Fibroblast of upper back skin (primary cell): ENCODE measurements around the gene TRPM3.
"Not testable (repeated sequence)": the region's sequence is repeated elsewhere in the genome, so short reads cannot be mapped to it uniquely, and the experiment has no call there.

Experiments used
- DNase-seq: peaks from one replicate; pipeline ENCODE4 v3.0.0-alpha.2; 2013

The TRPM3 gene

GRCh38 chr9:70994582-70994981 is 126.8 kb downstream of the TRPM3 start:
- peak; percentile 14 for DNase-seq

- peak; percentile 7 for DNase-seq
Observed at GRCh38 chr9:70988551-70988950, 132.9 kb downstream of the TRPM3 start.

DNA sequence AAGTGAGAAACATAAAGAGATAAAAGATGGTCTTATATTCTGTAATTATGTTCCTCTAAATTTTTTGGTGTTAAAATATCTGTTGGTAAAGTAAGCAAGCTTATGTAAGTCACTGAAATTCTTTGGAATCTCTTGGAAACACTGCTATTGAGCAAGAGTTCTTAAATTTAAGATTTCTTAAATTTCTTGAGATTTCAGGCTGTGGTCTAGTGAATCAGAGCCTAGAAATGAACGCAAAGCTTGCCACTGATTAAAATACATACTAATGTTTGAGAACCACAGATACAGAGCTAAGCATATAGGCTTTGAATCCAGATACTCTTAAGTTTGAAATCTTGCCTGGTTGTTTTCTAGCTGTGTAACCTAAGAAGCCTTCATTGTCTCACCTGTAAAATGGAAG is 133.4 kb downstream of the TRPM3 start:
- DNase-seq, result peak; percentile 91

DNA sequence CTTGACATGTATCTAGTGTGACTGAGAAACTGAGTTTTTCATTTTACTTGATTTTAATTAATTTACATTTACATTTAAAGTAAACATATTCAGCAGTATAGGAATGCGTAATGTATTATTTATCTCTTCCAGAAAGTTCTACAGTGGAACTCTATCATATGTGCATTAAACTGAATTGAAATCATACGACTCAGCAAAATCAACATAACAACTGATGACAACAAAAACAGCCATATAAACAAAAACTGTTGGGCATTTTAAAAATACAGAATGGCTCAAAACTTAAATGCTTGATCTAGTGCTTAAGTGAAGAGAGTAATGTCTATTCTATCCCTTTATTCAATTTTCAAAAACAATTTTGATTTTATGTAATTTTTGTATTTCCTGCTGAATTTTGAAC is 134.4 kb downstream of the TRPM3 start:
- no peak for DNase-seq

DNA sequence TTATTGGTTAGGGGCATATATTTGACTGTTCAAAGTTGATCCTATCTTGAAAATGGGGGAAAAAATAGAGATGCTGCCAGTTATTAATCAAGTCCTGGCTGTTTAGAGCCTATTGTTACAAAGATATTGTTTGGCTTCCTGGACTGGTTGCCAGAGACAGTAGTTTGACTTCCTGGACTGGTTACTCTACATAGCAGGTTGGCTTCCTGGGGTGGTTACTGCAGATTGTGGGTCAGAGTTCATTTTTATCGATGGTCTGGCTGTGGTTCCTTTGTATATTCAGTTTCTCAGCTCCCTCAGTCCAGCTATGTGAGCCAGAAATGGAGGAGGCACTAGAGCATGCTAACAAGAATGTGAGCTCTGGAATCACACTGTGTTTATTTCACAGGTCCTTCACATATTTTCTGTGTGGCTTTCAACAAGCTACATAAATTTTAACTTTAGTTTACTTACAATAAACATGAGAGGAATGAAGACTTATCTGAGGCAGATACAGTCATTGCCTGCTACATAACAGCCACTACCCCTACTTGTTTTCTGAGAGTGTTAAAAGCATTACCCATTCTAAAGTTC is 137.6 kb downstream of the TRPM3 start:
- DNase-seq, result peak; percentile 19

DNA sequence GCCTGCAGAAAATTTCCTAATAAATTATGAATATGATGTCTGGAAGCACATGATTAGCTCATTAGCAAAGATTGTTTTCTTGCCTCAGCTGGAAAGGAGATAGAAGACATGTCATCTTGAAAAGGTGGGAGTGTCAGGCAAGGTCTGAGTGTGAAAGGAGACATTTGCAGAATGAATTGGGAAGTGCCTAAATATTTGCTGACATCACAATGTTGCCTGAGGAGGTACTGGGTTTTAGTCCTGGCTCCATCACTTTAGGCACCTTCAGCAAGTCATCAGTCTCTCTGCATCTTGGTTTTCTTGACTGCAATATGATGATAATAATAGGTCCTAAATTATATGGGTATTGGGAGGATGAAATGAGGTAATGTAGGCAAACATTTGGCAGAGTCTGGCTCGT is 140.1 kb downstream of the TRPM3 start:
- no peak for DNase-seq

DNA sequence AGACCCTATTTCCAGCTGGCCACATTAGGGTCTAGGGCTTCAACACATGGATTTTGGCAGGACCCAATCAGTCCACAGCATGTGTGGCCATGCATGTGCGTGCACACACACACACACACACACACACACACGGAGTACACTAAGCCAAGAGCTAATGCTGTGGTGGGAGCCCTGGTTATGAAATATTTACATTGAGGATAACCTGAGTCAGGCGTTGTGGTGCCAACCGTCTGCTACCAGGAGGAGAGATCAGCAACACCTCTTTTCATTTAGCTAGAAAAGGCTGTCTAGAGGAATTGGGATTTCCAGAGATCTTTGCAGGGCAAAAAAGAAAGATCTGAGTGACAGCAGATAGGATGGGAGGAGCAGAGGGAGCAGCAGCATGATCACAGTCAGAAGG is 141.5 kb downstream of the TRPM3 start:
- DNase-seq, result peak; percentile 39

DNA sequence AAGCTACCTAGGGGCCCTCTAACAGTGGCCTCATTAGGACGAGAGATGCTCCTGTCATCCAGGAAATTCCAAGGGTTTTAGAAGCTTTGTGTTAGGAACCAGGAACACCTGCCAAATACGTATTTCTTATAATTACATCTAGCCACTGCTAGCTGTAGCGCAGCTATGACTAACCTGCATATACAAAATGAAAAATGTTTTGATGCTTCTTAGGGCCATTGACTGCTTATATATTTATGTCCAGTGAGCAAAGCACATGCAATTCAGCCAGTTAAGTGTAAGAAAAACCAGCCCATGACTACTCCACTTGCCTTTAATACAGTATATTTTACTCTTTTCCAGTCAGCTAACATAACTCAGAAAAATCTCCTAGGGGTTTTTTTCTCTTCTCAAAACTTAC is 143.3 kb downstream of the TRPM3 start:
- DNase-seq, result no peak

GRCh38 chr9:70975821-70976220 is 145.6 kb downstream of the TRPM3 start:
- no peak for DNase-seq

- DNase-seq, result no peak
Observed at GRCh38 chr9:70971723-70972122, 149.7 kb downstream of the TRPM3 start.

- DNase-seq, result not testable (repeated sequence)
Observed at GRCh38 chr9:70966380-70966779, 155.0 kb downstream of the TRPM3 start.

DNA sequence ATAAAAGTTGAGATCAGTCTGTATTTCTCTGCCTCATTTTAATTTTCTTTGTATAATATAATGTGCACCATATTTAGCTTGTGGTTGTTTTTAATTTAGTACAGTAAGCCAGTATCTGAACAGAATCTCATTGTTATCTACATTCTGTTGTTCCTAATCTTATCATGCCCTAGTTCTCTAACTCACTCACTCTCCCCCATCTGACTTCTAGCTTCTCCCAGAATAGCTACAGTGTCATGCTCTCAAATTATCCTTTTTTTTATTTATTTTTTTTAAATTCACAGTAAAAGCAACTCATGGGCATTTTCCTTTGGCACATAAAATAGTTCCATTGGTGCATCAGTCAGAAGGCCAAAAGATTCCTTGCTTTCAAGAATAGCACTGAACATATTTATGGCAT is 156.6 kb downstream of the TRPM3 start:
- DNase-seq, result no peak

DNA sequence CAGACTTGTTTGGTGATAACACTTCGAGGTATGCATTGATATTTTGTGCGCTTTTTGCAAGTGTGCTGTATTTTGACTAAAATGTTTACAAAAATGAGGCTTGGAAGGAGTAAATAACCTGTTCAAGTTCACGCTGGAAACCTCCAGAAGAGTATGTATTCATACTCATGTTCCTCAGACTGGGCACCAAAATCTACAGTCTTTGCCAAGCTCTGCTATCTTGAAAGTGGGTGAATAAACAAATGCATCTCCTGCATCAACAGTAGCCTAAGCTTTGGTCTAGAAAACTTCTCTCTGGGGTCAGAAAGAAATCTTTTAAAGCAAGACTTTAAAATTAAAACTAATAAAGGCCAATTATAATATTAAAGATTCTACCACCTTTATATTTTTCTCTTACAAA is 157.9 kb downstream of the TRPM3 start:
- DNase-seq, result no peak

DNA sequence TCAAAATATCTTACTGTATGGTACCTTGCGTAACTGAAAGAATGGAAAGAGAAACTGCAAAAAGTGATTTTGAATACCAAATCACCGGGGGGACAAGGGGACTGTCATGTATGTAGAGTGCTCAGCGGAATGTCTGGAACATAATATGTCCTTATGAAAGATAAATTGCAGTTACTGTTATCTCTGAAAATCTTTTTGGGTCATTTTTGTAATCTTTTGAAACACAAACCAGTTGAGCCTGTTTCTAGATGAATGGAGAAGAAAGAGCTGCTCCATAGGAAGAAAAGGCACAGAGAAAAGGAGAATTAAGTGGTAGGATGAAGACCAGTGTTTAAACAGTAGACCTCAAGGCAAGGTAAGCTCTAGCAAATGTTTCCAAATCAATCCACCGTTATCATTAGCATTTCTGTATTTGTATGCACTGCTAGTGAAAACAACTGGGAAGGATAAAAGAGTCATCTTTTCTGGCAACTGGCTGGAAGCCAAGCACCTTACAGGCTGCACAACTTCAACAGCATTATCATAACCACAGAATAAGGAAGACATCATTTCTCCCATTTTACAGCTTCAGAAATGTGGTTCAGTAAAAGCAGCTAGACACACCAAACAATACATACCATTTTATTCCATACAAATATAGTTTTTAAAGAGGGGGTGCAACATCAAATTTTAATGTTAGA is 158.5 kb downstream of the TRPM3 start:
- DNase-seq, result peak; percentile 38

GRCh38 chr9:70959366-70959765 is 162.1 kb downstream of the TRPM3 start:
- DNase-seq, result no peak

GRCh38 chr9:70954596-70955143 is 166.8 kb downstream of the TRPM3 start:
- DNase-seq, result peak; percentile 12

DNA sequence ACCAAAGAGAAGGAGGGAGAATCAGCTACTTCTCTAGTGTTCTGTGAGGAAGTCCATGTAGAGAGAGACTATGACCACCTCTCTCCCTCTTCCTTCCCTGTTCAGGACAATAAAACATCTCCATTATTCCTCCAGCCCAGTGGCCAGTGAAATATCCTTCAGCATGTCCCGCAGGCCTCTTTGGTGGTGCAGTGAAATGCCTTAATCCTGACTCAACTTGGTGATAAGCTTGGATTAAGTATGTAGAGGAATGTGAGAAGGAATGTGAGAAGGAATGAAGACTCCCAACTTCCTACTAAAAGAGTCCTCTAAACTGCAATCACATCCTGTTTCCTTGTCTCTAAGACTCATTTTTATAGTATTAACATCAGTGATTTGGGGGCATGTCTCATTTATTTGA is 167.3 kb downstream of the TRPM3 start:
- DNase-seq, result peak; percentile 96

DNA sequence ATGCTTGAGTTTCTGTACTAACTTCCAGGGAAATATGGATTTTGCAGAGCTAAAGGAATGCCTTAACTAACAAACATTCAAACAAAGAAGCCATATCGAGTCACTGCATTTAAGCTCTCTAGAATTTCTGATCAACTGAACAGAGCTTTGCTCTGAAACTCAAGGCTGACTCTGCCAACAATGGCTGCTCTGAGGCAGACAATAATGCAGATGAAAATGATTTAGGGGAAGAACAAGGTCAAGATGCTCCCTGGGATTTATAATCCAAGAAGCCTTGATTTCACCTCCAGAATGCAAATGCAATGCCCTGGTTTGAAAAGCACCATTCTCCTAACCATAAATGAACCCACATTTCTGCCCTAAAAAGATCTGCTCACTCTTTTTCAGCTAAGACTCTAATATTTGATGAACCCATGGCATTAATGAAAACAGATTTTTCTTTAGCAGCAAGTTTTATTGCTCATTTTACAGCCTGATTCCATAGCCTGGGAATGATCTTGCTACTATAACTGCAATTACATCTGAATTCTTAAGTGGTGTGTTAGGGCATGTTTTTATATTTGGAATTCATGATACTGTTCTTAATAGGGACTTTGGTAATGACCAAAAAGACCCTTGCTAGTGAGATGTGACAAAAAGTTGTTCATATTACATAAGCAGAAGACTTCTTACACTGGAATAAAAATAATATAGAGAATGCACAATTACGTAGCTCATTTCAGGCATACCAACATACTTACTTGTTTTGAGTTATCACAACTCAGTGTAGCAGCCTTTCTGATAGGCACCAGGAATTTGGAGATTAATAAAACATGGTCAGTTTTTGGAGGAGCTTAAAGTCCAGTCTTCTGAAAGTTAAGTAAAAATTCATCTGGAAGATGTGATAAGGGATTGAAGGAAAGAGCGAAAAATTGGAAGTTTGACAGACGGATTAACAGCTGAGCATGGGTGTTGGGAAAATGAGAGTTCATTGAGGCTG is 169.4 kb downstream of the TRPM3 start:
- peak; percentile 20 for DNase-seq

DNA sequence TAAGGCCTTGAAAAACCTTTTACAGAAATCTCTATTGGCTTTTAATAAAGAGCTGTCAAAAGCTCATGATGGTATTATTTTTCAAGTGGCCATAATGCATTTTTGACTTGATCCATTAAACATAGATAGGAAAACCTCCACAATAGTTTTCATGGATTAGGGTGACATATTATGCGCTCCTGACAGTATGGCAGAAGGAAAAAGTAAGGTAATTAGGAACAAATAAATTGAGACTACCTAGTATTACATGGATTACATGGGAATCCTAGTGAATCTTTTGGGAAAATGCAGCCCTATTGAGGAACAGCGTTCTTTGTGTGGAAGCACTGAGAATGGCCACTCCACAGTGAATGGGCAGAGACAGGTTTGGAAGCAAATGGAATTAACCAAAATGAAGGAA is 171.2 kb downstream of the TRPM3 start:
- no peak for DNase-seq

DNA sequence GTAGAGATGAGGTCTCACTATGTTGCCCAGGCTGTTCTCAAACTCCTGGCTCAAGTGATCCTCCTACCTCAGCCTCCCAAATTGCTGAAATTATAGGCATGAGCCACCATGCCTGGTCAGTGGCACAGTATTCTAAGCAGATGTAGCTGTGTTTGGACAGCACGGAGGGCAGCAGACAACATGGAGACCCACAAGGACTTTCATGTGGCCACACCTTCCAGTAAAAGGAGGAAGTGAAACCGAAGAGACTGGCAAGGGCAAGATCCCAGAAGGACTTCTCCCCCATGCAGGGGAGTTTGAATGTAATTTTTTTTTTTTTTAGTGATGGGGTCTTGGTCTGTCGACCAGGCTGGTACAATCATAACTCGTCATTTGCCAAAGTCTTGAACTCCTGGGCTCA is 172.2 kb downstream of the TRPM3 start:
- no peak for DNase-seq

DNA sequence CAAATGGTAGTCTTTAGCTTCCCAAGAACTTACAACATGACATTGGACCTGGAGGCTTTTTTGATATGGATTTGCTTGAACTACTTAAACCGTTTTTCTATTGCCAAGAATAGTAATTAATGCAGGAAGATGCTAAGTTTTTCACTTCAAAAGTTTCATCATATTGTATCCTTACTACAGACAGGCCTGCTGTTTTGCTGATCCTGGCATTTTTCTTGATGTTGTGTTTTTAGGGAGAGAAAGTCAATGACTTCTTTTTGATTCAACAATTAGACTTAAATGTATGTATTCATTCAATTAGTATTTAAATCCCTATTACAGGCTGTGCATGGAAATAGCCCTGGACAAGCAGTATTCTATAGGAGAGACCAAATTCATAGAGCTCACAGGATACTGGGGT is 172.7 kb downstream of the TRPM3 start:
- DNase-seq, result no peak

GRCh38 chr9:70947511-70947910 is 173.9 kb downstream of the TRPM3 start:
- DNase-seq, result no peak

- peak; percentile 27 for DNase-seq
Observed at GRCh38 chr9:70947086-70947485, 174.3 kb downstream of the TRPM3 start.

- DNase-seq, result no peak
Observed at GRCh38 chr9:70945301-70945700, 176.1 kb downstream of the TRPM3 start.
